Suprapubic skin (tissue), 3 donors: ENCODE results near the gene SCN5A.

ENCODE experiments used
- CTCF ChIP-seq, 2 donors: fragments of 200-600 bp in 1 of 2; fragments of 450-650 bp in 1 of 2; sonication (generic) in 1 of 2; IDR thresholded peaks; one replicate each; pipeline ENCODE4 v1.5.1; 2016 to 2019; ENCODE audit warnings: antibody characterized with exemption in 2 of 2, mild to moderate bottlenecking in 1 of 2, moderate library complexity in 1 of 2
- EP300 ChIP-seq: sonication (generic); formaldehyde crosslinking; IDR thresholded peaks from one replicate; pipeline ENCODE4 v1.6.1; 2017; ENCODE audit warnings: antibody characterized with exemption
- POLR2A ChIP-seq, 2 donors: fragments of 450-650 bp; IDR thresholded peaks; one replicate each; pipeline ENCODE4 v1.6.1; 2017; ENCODE audit warnings: antibody characterized with exemption in 2 of 2, mild to moderate bottlenecking in 2 of 2, moderate library complexity in 2 of 2

- TF ChIP-seq CTCF (IDR thresholded peaks at IDR 0.05) (no peak), POLR2A (IDR thresholded peaks at IDR 0.05) (no peak), EP300 (no peak)
Measured at GRCh38 chr3:38606561-38606960, 42.9 kb downstream of the SCN5A start.
